ENCODE measurements around the gene CCDC85B. TPM values are rescaled to one million over a fixed set of nuclear protein-coding genes. Genes with fewer than 3 reads are reported as not detected.
A peak's percentile ranks its signal among the peaks of the same experiment; 100 is the strongest.

Gene CCDC85B
- total and polyA plus RNA-seq, 4 donors: 4.3 to 12.6 (median 6.9) TPM

GRCh38 chr11:65861165-65861505 lies 29.3 kb upstream of the CCDC85B start:
- H3K36me3 ChIP-seq (ENCODE audit: control insufficient read depth in 4 of 4, insufficient read depth in 3 of 4, low read depth in 1 of 4, low read length in 3 of 4): peaks cover 10 to 32% (median 23%) of the 10 kb centered on the region in 4 donors
- DNase-seq (ENCODE audit: low spot score): no peak
- peaks cover 10 to 37% (median 27%) of the 10 kb centered on the region in 4 donors for H3K4me1 ChIP-seq (ENCODE audit: control insufficient read depth in 4 of 4, insufficient read depth in 4 of 4, low read length in 3 of 4)

GRCh38 chr11:65861533-65862183 lies 28.8 kb upstream of the CCDC85B start:
- Histone ChIP-seq H3K9ac (ENCODE audit: low read depth in 1 of 2, low read length in 2 of 2) (peak overlapping the region; percentile 70 to 84), H3K4me1 (ENCODE audit: control insufficient read depth in 4 of 4, insufficient read depth in 4 of 4, low read length in 3 of 4) (peaks cover 9 to 32% (median 22%) of the 10 kb centered on the region in 4 donors), H3K4me3 (ENCODE audit: low read depth in 1 of 3, low read length in 3 of 3) (peak overlapping the region in 2 of 3 donors; percentile 59 to 84), H3K27me3 (ENCODE audit: control insufficient read depth in 4 of 4, insufficient read depth in 4 of 4, low read length in 3 of 4) (no peaks in the 10 kb centered on the region), H3K36me3 (ENCODE audit: control insufficient read depth in 4 of 4, insufficient read depth in 3 of 4, low read depth in 1 of 4, low read length in 3 of 4) (peaks cover 13 to 36% (median 23%) of the 10 kb centered on the region in 4 donors), H3K9me3 (ENCODE audit: control insufficient read depth in 4 of 4, low read length in 3 of 4) (no peaks in the 10 kb centered on the region), H3K27ac (ENCODE audit: low read depth in 1 of 2, low read length in 2 of 2) (no peak overlapping the region)
- 92% methylated on average over 13 of the region's 13 CpGs for WGBS
- TF ChIP-seq EGR1 (IDR thresholded peaks at IDR 0.05; ENCODE audit: low read depth in 2 of 2) (no peak), ZBTB33 (IDR thresholded peaks at IDR 0.05) (no peak), FOXA2 (IDR thresholded peaks at IDR 0.05) (no peak), JUND (IDR thresholded peaks at IDR 0.05) (no peak), FOXA1 (IDR thresholded peaks at IDR 0.05) (no peak), TAF1 (conservative IDR thresholded peaks at IDR 0.05) (no peak), GABPA (IDR thresholded peaks at IDR 0.05 in 1 of 2, conservative IDR thresholded peaks at IDR 0.05 in 1 of 2) (no peak), NR2F2 (IDR thresholded peaks at IDR 0.05) (no peak), MAX (IDR thresholded peaks at IDR 0.05) (no peak), CTCF (IDR thresholded peaks at IDR 0.05; ENCODE audit: low read depth, low read length, missing input control) (no peak), YY1 (IDR thresholded peaks at IDR 0.05) (no peak), RXRA (IDR thresholded peaks at IDR 0.05) (no peak), RAD21 (IDR thresholded peaks at IDR 0.05) (no peak), HNF4G (IDR thresholded peaks at IDR 0.05) (no peak), SP1 (IDR thresholded peaks at IDR 0.05) (no peak), REST (IDR thresholded peaks at IDR 0.05) (no peak), HNF4A (conservative IDR thresholded peaks at IDR 0.05) (no peak), ATF3 (IDR thresholded peaks at IDR 0.05) (no peak)
- DNase-seq (ENCODE audit: low spot score): no peak

More at GRCh38 chr11:65861165-65861505, 29.3 kb upstream of the CCDC85B start:
- TF ChIP-seq HNF4A (conservative IDR thresholded peaks at IDR 0.05): no peak
- Histone ChIP-seq H3K9ac (ENCODE audit: low read depth in 1 of 2, low read length in 2 of 2) (peak overlapping the region; percentile 70 to 84), H3K27ac (ENCODE audit: low read depth in 1 of 2, low read length in 2 of 2) (peak overlapping the region; percentile 81 to 96), H3K4me3 (ENCODE audit: low read depth in 1 of 3, low read length in 3 of 3) (peak overlapping the region; percentile 59 to 89 (median 84)), H3K27me3 (ENCODE audit: control insufficient read depth in 4 of 4, insufficient read depth in 4 of 4, low read length in 3 of 4) (no peaks in the 10 kb centered on the region), H3K9me3 (ENCODE audit: control insufficient read depth in 4 of 4, low read length in 3 of 4) (no peaks in the 10 kb centered on the region)
- 17% methylated on average over 14 of the region's 14 CpGs for WGBS
